HEK293 (cell line): ENCODE data around the gene CRAT.

Source experiments
- CTCF ChIA-PET: fragments of 350-600 bp; formaldehyde crosslinking; extraction: SDS; loops from one replicate; lab custom pipeline; 2021; ENCODE audit warnings: antibody characterized with exemption; lab: Yijun Ruan, JAX
- POLR2A ChIA-PET: fragments of 300-600 bp; formaldehyde crosslinking; extraction: SDS; loops from one replicate; lab custom pipeline; 2020; ENCODE audit warnings: antibody characterized with exemption, inconsistent platforms; lab: Yijun Ruan, JAX
- H3K27ac ChIP-seq: fragments of 200-500 bp; sonication (Bioruptor generic); 2 replicates; pipeline ENCODE4 v1.5.1; 2014; ENCODE audit warnings: low read depth, low read length, control low read depth, inconsistent platforms; ENCODE audit errors: extremely low read depth
- H3K36me3 ChIP-seq, 2 experiments: fragments of 200-500 bp in 1 of 2; sonication (Bioruptor generic) in 1 of 2; 1 replicate in 1 of 2; 2 replicates in 1 of 2; pipeline ENCODE4 v1.5.1; 2014 to 2017; ENCODE audit warnings: inconsistent platforms in 2 of 2, low read length in 2 of 2; ENCODE audit not compliant: control insufficient read depth in 2 of 2, insufficient read depth in 1 of 2
- H3K4me1 ChIP-seq: fragments of 200-500 bp; sonication (Bioruptor generic); 2 replicates; pipeline ENCODE4 v1.5.1; 2014; ENCODE audit warnings: mild to moderate bottlenecking, low read length, inconsistent platforms; ENCODE audit not compliant: control insufficient read depth, insufficient read depth
- H3K4me3 ChIP-seq: 2 replicates; pipeline ENCODE4 v1.5.1; 2011; ENCODE audit warnings: low read depth, mild to moderate bottlenecking, control low read depth, low read length, moderate library complexity
- H3K9me3 ChIP-seq: fragments of 200-500 bp; sonication (Bioruptor generic); 2 replicates; pipeline ENCODE4 v1.5.1; 2014; ENCODE audit warnings: low read depth, low read length, inconsistent platforms; ENCODE audit not compliant: control insufficient read depth, insufficient read depth
- IKZF3 ChIP-seq: fragments of 450-650 bp; IDR thresholded peaks from 2 replicates; pipeline ENCODE4 v1.5.0; 2018; ENCODE audit warnings: missing biosample characterization, mild to moderate bottlenecking, missing genetic modification characterization, moderate library complexity
- INSM2 ChIP-seq: fragments of 450-650 bp; formaldehyde crosslinking; IDR thresholded peaks from 2 replicates; pipeline ENCODE4 v1.5.1; 2016; ENCODE audit warnings: missing biosample characterization, missing genetic modification characterization
- OSR2 ChIP-seq: fragments of 450-650 bp; formaldehyde crosslinking; IDR thresholded peaks from 2 replicates; pipeline ENCODE4 v1.5.1; 2016; ENCODE audit warnings: missing biosample characterization, missing genetic modification characterization
- PRDM2 ChIP-seq: fragments of 450-650 bp; formaldehyde crosslinking; IDR thresholded peaks from 2 replicates; pipeline ENCODE4 v1.5.1; 2016; ENCODE audit warnings: missing biosample characterization, missing genetic modification characterization, borderline replicate concordance
- PRDM4 ChIP-seq: fragments of 450-650 bp; formaldehyde crosslinking; IDR thresholded peaks from 2 replicates; pipeline ENCODE4 v1.5.1; 2017; ENCODE audit warnings: missing biosample characterization, missing genetic modification characterization
- RBAK ChIP-seq: fragments of 450-650 bp; formaldehyde crosslinking; IDR thresholded peaks from 2 replicates; pipeline ENCODE4 v1.5.1; 2016; ENCODE audit warnings: missing biosample characterization, missing genetic modification characterization
- YY1 ChIP-seq: fragments of 450-650 bp; formaldehyde crosslinking; IDR thresholded peaks from 2 replicates; pipeline ENCODE4 v1.5.1; 2018; ENCODE audit warnings: missing biosample characterization, missing genetic modification characterization
- ZBTB17 ChIP-seq: fragments of 450-650 bp; formaldehyde crosslinking; IDR thresholded peaks from 2 replicates; pipeline ENCODE4 v1.5.1; 2016; ENCODE audit warnings: missing biosample characterization, missing genetic modification characterization
- ZEB2 ChIP-seq: fragments of 450-650 bp; formaldehyde crosslinking; IDR thresholded peaks from 2 replicates; pipeline ENCODE4 v1.5.1; 2016; ENCODE audit warnings: missing biosample characterization, missing genetic modification characterization
- ZNF214 ChIP-seq: fragments of 450-650 bp; formaldehyde crosslinking; IDR thresholded peaks from 2 replicates; pipeline ENCODE4 v1.5.1; 2017; ENCODE audit warnings: missing biosample characterization, mild to moderate bottlenecking, missing genetic modification characterization, borderline replicate concordance
- ZNF223 ChIP-seq: fragments of 450-650 bp; formaldehyde crosslinking; IDR thresholded peaks from 2 replicates; pipeline ENCODE4 v1.5.1; 2016; ENCODE audit warnings: missing biosample characterization, missing genetic modification characterization
- ZNF24 ChIP-seq: fragments of 450-650 bp; formaldehyde crosslinking; IDR thresholded peaks from 2 replicates; pipeline ENCODE4 v1.5.1; 2016; ENCODE audit warnings: missing biosample characterization, missing genetic modification characterization
- ZNF266 ChIP-seq: fragments of 450-650 bp; formaldehyde crosslinking; IDR thresholded peaks from 2 replicates; pipeline ENCODE4 v1.5.1; 2016; ENCODE audit warnings: missing biosample characterization, missing genetic modification characterization, low read depth
- ZNF362 ChIP-seq: fragments of 450-650 bp; formaldehyde crosslinking; IDR thresholded peaks from 2 replicates; pipeline ENCODE4 v1.5.1; 2016; ENCODE audit warnings: missing biosample characterization, missing genetic modification characterization
- ZNF510 ChIP-seq: fragments of 450-650 bp; formaldehyde crosslinking; IDR thresholded peaks from 2 replicates; pipeline ENCODE4 v1.5.1; 2018; ENCODE audit warnings: mild to moderate bottlenecking, missing genetic modification characterization, missing biosample characterization; ENCODE audit not compliant: insufficient replicate concordance
- ZNF521 ChIP-seq: fragments of 450-650 bp; formaldehyde crosslinking; IDR thresholded peaks from 2 replicates; pipeline ENCODE4 v1.5.1; 2017; ENCODE audit warnings: missing biosample characterization, mild to moderate bottlenecking, missing genetic modification characterization
- ZNF558 ChIP-seq: fragments of 450-650 bp; formaldehyde crosslinking; IDR thresholded peaks from 2 replicates; pipeline ENCODE4 v1.5.1; 2016; ENCODE audit warnings: missing biosample characterization, missing genetic modification characterization
- ZNF639 ChIP-seq: fragments of 450-650 bp; formaldehyde crosslinking; IDR thresholded peaks from 2 replicates; pipeline ENCODE4 v1.5.1; 2016; ENCODE audit warnings: missing biosample characterization, missing genetic modification characterization
- ZNF843 ChIP-seq: fragments of 450-650 bp; formaldehyde crosslinking; IDR thresholded peaks from 2 replicates; pipeline ENCODE4 v1.5.1; 2016; ENCODE audit warnings: missing biosample characterization, missing genetic modification characterization
- ZXDB ChIP-seq: fragments of 450-650 bp; formaldehyde crosslinking; IDR thresholded peaks from 2 replicates; pipeline ENCODE4 v1.5.1; 2016; ENCODE audit warnings: missing biosample characterization, missing genetic modification characterization

CRAT gene

GRCh38 chr9:129107651-129108050, 2.9 kb downstream of the CRAT start:
- POLR2A ChIA-PET, result interaction anchor here (0.5 kb wide), 1 partner anchor 16 kb away, joined by 4 read pairs; no protein-coding TSS in a partner anchor
- CTCF ChIA-PET, result no interaction called here
- Histone ChIP-seq H3K9me3 (no peaks in the 10 kb centered on the region), H3K36me3 (peaks cover 0 to 8% of the 10 kb centered on the region in 2 experiments; a peak in 1 of 3 replicates), H3K4me1 (no peaks in the 10 kb centered on the region), H3K4me3 (no peak overlapping the region), H3K27ac (no peak overlapping the region)
- TF ChIP-seq PRDM2 (tag by site-specific recombination) (no peak), ZNF521 (tag by site-specific recombination) (no peak), ZNF510 (tag by site-specific recombination) (no peak), ZNF843 (tag by site-specific recombination) (no peak), ZEB2 (tag by site-specific recombination) (no peak), ZBTB17 (tag by site-specific recombination) (no peak), INSM2 (no peak), ZNF214 (tag by site-specific recombination) (no peak), ZNF266 (tag by site-specific recombination) (no peak), RBAK (tag by site-specific recombination) (no peak), OSR2 (tag by site-specific recombination) (no peak), PRDM4 (tag by site-specific recombination) (no peak), ZXDB (tag by site-specific recombination) (no peak), ZNF24 (tag by site-specific recombination) (no peak), IKZF3 (no peak), ZNF223 (tag by site-specific recombination) (no peak), ZNF639 (no peak), ZNF558 (tag by site-specific recombination) (no peak), ZNF362 (no peak), YY1 (tag by site-specific recombination) (no peak)
